HepG2 (cell line): ENCODE data around the gene SALL2. TPM values are rescaled to one million over a fixed set of nuclear protein-coding genes. Genes with fewer than 3 reads are reported as not detected.

Experiments
- ARNT2 ChIP-seq: sonication (generic); formaldehyde crosslinking; IDR thresholded peaks from 2 replicates; pipeline ENCODE4 v1.8.0; 2022; ENCODE audit warnings: mild to moderate bottlenecking, low read depth, missing genetic modification reagents, moderate library complexity
- DRAP1 ChIP-seq: IDR thresholded peaks from 2 replicates; pipeline ENCODE4 v1.6.1; 2016; ENCODE audit warnings: missing genetic modification reagents, missing compliant biosample characterization
- FOXP4 ChIP-seq: sonication (generic); formaldehyde crosslinking; IDR thresholded peaks from 2 replicates; pipeline ENCODE4 v1.4.0; 2020; ENCODE audit warnings: missing genetic modification reagents
- HNRNPLL ChIP-seq: fragments of 200-400 bp; formaldehyde crosslinking; IDR thresholded peaks from 2 replicates; pipeline ENCODE4 v1.6.1; 2017; ENCODE audit warnings: mild to moderate bottlenecking, low read depth, low read length; ENCODE audit not compliant: poor library complexity, severe bottlenecking
- KMT2B ChIP-seq: IDR thresholded peaks from 2 replicates; pipeline ENCODE4 v1.6.1; 2016; ENCODE audit warnings: missing genetic modification reagents, missing compliant biosample characterization
- NCOA1 ChIP-seq: sonication (generic); formaldehyde crosslinking; IDR thresholded peaks from 2 replicates; pipeline ENCODE4 v1.9.0; 2021; ENCODE audit warnings: missing genetic modification reagents
- NCOA5 ChIP-seq: sonication (generic); formaldehyde crosslinking; IDR thresholded peaks from 2 replicates; pipeline ENCODE4 v1.4.0; 2020; ENCODE audit warnings: missing genetic modification reagents
- PRDM10 ChIP-seq: sonication (generic); formaldehyde crosslinking; IDR thresholded peaks from 2 replicates; pipeline ENCODE4 v1.4.0; 2020; ENCODE audit warnings: low read depth, missing genetic modification reagents
- RNF2 ChIP-seq: fragments of 450-650 bp; conservative IDR thresholded peaks from 2 replicates; pipeline ENCODE4 v1.6.1; 2016; ENCODE audit warnings: low read depth
- SIN3A ChIP-seq: IDR thresholded peaks from 2 replicates; pipeline ENCODE4 v1.6.1; 2011; ENCODE audit warnings: low read depth, mild to moderate bottlenecking, control low read depth, low read length, borderline replicate concordance
- SIX4 ChIP-seq: sonication (generic); formaldehyde crosslinking; IDR thresholded peaks from 2 replicates; pipeline ENCODE4 v1.4.0; 2020; ENCODE audit warnings: missing genetic modification reagents
- ZBTB42 ChIP-seq: sonication (generic); formaldehyde crosslinking; IDR thresholded peaks from 2 replicates; pipeline ENCODE4 v1.5.0; 2020; ENCODE audit warnings: mild to moderate bottlenecking, missing genetic modification reagents
- ZBTB7B ChIP-seq: sonication (generic); formaldehyde crosslinking; IDR thresholded peaks from 2 replicates; pipeline ENCODE4 v1.4.0; 2020; ENCODE audit warnings: missing genetic modification reagents
- ZNF33B ChIP-seq: sonication (generic); formaldehyde crosslinking; IDR thresholded peaks from 2 replicates; pipeline ENCODE4 v1.5.1; 2020; ENCODE audit warnings: mild to moderate bottlenecking, missing genetic modification reagents
- ZNF552 ChIP-seq: sonication (generic); formaldehyde crosslinking; IDR thresholded peaks from 2 replicates; pipeline ENCODE4 v1.9.0; 2022; ENCODE audit warnings: missing genetic modification reagents, mild to moderate bottlenecking, borderline replicate concordance
- ZNF563 ChIP-seq: sonication (generic); formaldehyde crosslinking; IDR thresholded peaks from 2 replicates; pipeline ENCODE4 v1.8.0; 2022; ENCODE audit warnings: mild to moderate bottlenecking, moderate library complexity, missing genetic modification reagents
- ZNF768 ChIP-seq: sonication (generic); formaldehyde crosslinking; IDR thresholded peaks from 2 replicates; pipeline ENCODE4 v1.4.0; 2020; ENCODE audit warnings: missing genetic modification reagents
- ZNF891 ChIP-seq: sonication (generic); formaldehyde crosslinking; IDR thresholded peaks from 2 replicates; pipeline ENCODE4 v1.5.0; 2020; ENCODE audit warnings: mild to moderate bottlenecking, missing genetic modification reagents
- polyA plus RNA-seq, 8 experiments: library from polyadenylated mRNA; depleted of rRNA in 3 of 8; stranded (reverse) in 7 of 8; unstranded in 1 of 8; fragments of >200 nt; fragmentation: Illumina TruSeq in 4 of 8; extraction: Trizol in 4 of 8; gene quantifications; 2 replicates each; pipeline versions ENCODE4 v1.2.1 to v1.2.3, GENCODE V29; 2011 to 2016; ENCODE audit warnings: low read depth in 4 of 8, missing spikeins in 1 of 8, mixed read lengths in 1 of 8; ENCODE audit not compliant: insufficient read depth in 1 of 8
- total RNA-seq, 5 experiments: library from RNA; depleted of rRNA; stranded (reverse); fragments of >200 nt; fragmentation: Illumina TruSeq; extraction: Trizol; gene quantifications; 2 replicates each; pipeline ENCODE4 v1.2.3, GENCODE V29; 2016; ENCODE audit warnings: low read depth in 1 of 5
- TF ChIP-seq, protein P1 (sequence below): sonication (generic); formaldehyde crosslinking; IDR thresholded peaks from 2 replicates; pipeline ENCODE4 v1.8.0; 2022; ENCODE audit warnings: mild to moderate bottlenecking, missing genetic modification reagents; ENCODE audit not compliant: insufficient replicate concordance
- TF ChIP-seq, protein P2 (sequence below), 2 experiments: fragments of 450-650 bp in 1 of 2; sonication (generic) in 1 of 2; formaldehyde crosslinking; IDR thresholded peaks; 2 replicates each; pipeline versions ENCODE4 v1.5.0 to v1.8.0; 2020 to 2022; ENCODE audit warnings: mild to moderate bottlenecking in 1 of 2, missing genetic modification reagents in 1 of 2

SALL2 gene
- total and polyA plus RNA-seq, 2 of the 13 experiments (the other 11 are each of a cell fraction or from before 2014, with no cell fraction given) = 4.9 to 5.8 TPM

DNA sequence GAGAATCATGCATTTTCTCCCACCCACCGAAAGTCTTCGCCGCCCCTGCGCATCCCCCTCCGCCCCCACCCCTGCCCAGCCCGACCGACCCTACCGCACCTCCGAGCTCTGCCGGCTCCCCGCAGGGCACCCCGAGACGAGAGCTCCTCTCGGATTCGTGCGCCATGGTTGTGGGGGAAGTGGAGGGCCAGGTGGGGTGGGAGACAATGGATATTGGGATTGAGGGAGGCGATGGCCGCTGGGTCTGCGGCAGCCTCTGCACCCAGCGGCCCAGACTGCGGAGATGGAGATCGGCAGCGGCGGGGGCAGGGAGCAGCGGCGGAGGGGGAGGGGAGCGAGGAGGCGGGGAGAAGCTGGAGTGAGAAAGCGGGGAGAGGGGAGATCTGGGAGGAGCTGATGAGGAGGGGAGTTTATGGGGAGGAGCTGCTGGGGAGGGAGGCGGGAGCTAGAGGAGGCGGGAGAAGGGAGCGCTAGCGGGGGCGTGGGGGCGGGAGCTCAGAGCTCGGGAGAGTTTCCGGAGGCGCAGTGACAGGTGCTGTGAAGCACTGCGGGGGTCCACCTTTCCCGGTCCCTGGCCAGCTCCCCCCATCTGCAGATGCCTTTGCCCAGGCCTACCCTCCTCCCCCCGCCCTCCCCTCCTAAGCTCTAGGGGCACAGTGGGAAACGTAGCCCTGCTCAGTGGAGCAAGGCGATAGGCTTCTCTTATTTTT, at the start of gene SALL2 (continued):
- TF ChIP-seq, protein P1, sequence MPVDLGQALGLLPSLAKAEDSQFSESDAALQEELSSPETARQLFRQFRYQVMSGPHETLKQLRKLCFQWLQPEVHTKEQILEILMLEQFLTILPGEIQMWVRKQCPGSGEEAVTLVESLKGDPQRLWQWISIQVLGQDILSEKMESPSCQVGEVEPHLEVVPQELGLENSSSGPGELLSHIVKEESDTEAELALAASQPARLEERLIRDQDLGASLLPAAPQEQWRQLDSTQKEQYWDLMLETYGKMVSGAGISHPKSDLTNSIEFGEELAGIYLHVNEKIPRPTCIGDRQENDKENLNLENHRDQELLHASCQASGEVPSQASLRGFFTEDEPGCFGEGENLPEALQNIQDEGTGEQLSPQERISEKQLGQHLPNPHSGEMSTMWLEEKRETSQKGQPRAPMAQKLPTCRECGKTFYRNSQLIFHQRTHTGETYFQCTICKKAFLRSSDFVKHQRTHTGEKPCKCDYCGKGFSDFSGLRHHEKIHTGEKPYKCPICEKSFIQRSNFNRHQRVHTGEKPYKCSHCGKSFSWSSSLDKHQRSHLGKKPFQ (CRISPR knock-in tag) = no peak
- TF ChIP-seq DRAP1 = 0 out of 2 replicates have a peak, but pooled peaks have one; percentile 26
- 0 out of 2 replicates have a peak, but pooled peaks have one; percentile 41 for TF ChIP-seq ZNF563
- TF ChIP-seq ARNT2 (CRISPR knock-in tag) = no peak; the same call in 1 of the 2 replicates
- no peak for TF ChIP-seq ZNF552 (CRISPR knock-in tag)
- no peak for TF ChIP-seq ZNF33B (CRISPR knock-in tag)
- no peak for TF ChIP-seq NCOA1 (CRISPR knock-in tag)
- TF ChIP-seq ZNF891 (CRISPR knock-in tag) = no peak
- TF ChIP-seq SIX4 (CRISPR knock-in tag) = no peak
- TF ChIP-seq SIN3A = peak; percentile 83; the same call in 1 of the 2 replicates
- no peak for TF ChIP-seq RNF2
- peak; percentile 96 for TF ChIP-seq PRDM10 (CRISPR knock-in tag)
- no peak for TF ChIP-seq KMT2B (CRISPR knock-in tag)
- no peak for TF ChIP-seq ZBTB42 (CRISPR knock-in tag)
- peak; percentile 93 for TF ChIP-seq ZBTB7B (CRISPR knock-in tag)
- TF ChIP-seq, protein P2, sequence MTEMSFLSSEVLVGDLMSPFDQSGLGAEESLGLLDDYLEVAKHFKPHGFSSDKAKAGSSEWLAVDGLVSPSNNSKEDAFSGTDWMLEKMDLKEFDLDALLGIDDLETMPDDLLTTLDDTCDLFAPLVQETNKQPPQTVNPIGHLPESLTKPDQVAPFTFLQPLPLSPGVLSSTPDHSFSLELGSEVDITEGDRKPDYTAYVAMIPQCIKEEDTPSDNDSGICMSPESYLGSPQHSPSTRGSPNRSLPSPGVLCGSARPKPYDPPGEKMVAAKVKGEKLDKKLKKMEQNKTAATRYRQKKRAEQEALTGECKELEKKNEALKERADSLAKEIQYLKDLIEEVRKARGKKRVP (CRISPR knock-in tag; IDR thresholded peaks at IDR 0.05) = peak in 1 of 2 experiments; percentile 47; a peak in 2 of 4 replicates
- TF ChIP-seq NCOA5 (CRISPR knock-in tag) = no peak
- peak; percentile 56; the same call in 1 of the 2 replicates for TF ChIP-seq FOXP4 (CRISPR knock-in tag)
- peak; percentile 54 for TF ChIP-seq HNRNPLL
- no peak for TF ChIP-seq ZNF768 (CRISPR knock-in tag)
